Upper lobe of left lung (tissue), 6 donors: ENCODE measurements around the gene PRDM8. TPM values are rescaled to one million over a fixed set of nuclear protein-coding genes. Genes with fewer than 3 reads are reported as not detected.
A peak's percentile ranks its signal among the peaks of the same experiment; 100 is the strongest.

Experiments
- ATAC-seq, 2 donors: fragments of 200-7000 bp; cut with Tn5 transposase; one replicate each; pipeline ENCODE4 v1.9.1; 2022; ENCODE audit warnings: mild to moderate bottlenecking in 2 of 2, moderate library complexity in 2 of 2; ENCODE audit not compliant: low FRiP score in 2 of 2
- DNase-seq, 2 donors: peaks; one replicate each; pipeline ENCODE4 v3.0.0-alpha.2; 2019 to 2020
- H3K27ac ChIP-seq, 4 donors: fragments of 200-600 bp; sonication (generic); one replicate each; pipeline ENCODE4 v1.5.1; 2016 to 2019
- H3K27me3 ChIP-seq, 4 donors: fragments of 200-600 bp; sonication (generic); one replicate each; pipeline ENCODE4 v1.5.1; 2017 to 2019
- H3K36me3 ChIP-seq, 4 donors: fragments of 200-600 bp; sonication (generic); one replicate each; pipeline ENCODE4 v1.5.1; 2016 to 2019
- H3K4me1 ChIP-seq, 4 donors: fragments of 200-600 bp; sonication (generic); one replicate each; pipeline ENCODE4 v1.5.1; 2018 to 2019
- H3K4me3 ChIP-seq, 4 donors: fragments of 200-600 bp; sonication (generic); one replicate each; pipeline ENCODE4 v1.5.1; 2017 to 2019; ENCODE audit warnings: mild to moderate bottlenecking in 2 of 4, moderate library complexity in 1 of 4
- H3K9me3 ChIP-seq, 4 donors: fragments of 200-600 bp; sonication (generic); one replicate each; pipeline ENCODE4 v1.5.1; 2018 to 2019
- CTCF ChIP-seq, 6 experiments: fragments of 450-650 bp in 4 of 6; fragments of 200-600 bp in 2 of 6; sonication (generic) in 2 of 6; IDR thresholded peaks; one replicate each; pipeline ENCODE4 v1.5.1; 2016 to 2019; ENCODE audit warnings: antibody characterized with exemption in 6 of 6
- EP300 ChIP-seq, 4 donors: sonication (generic); formaldehyde crosslinking; IDR thresholded peaks; one replicate each; pipeline ENCODE4 v1.5.1; 2017; ENCODE audit warnings: antibody characterized with exemption in 4 of 4, control low read depth in 2 of 4
- POLR2A ChIP-seq, 4 donors: fragments of 450-650 bp; IDR thresholded peaks; one replicate each; pipeline ENCODE4 v1.5.1; 2016 to 2017; ENCODE audit warnings: antibody characterized with exemption in 4 of 4, mild to moderate bottlenecking in 2 of 4
- POLR2AphosphoS5 ChIP-seq, 2 donors: sonication (generic); formaldehyde crosslinking; IDR thresholded peaks; one replicate each; pipeline ENCODE4 v1.5.1; 2017; ENCODE audit warnings: antibody characterized with exemption in 2 of 2
- WGBS, 2 donors: methylation state at CpG; one replicate each; pipeline ENCODE4 v1.1.5; 2017 to 2018; 5-methylcytosine and 5-hydroxymethylcytosine counted together
- total RNA-seq, 6 donors: library from RNA; depleted of rRNA in 4 of 6; stranded (reverse); fragments of >200 nt in 4 of 6; gene quantifications; one replicate each; pipeline versions ENCODE4 v1.1.0 to v1.2.1, GENCODE V29; 2016 to 2021
- donor health status: DM: no; HTN: no; CAD: no; lungs with moderate emphysema.
- donor health status: DM: no; HTN: yes; CAD: no; lungs with severe emphysema.

Gene PRDM8
- total RNA-seq, 6 donors from 2014 or later = 0.11 to 3.3 (median 1.9) TPM

- peaks cover 0 to 6% (median 1%) of the 10 kb centered on the region in 4 donors for H3K27me3 ChIP-seq
- DNase-seq (no peak), ATAC-seq (no peak)
- WGBS, 2 donors = 64 to 72% methylated on average over 2 of the region's 2 CpGs
- no peak overlapping the region for H3K27ac ChIP-seq
- no peaks in the 10 kb centered on the region for H3K9me3 ChIP-seq
- peaks cover 0 to 6% (median 1%) of the 10 kb centered on the region in 4 donors for H3K4me1 ChIP-seq
- no peak overlapping the region for H3K4me3 ChIP-seq
- TF ChIP-seq CTCF (IDR thresholded peaks at IDR 0.05) (no peak), POLR2AphosphoS5 (IDR thresholded peaks at IDR 0.05) (no peak), EP300 (IDR thresholded peaks at IDR 0.05) (no peak), POLR2A (IDR thresholded peaks at IDR 0.05) (no peak)
- no peaks in the 10 kb centered on the region for H3K36me3 ChIP-seq
These were observed 13.2 kb downstream of the PRDM8 start for GRCh38 chr4:80210549-80210948.

- 78 to 92% methylated on average over 5 of the region's 5 CpGs for WGBS, 2 donors
- H3K9me3 ChIP-seq = no peaks in the 10 kb centered on the region
- no peaks in the 10 kb centered on the region for H3K36me3 ChIP-seq
- H3K4me1 ChIP-seq = no peaks in the 10 kb centered on the region
- DNase-seq (no peak), ATAC-seq (no peak)
- H3K4me3 ChIP-seq = no peak overlapping the region
- no peak overlapping the region for H3K27ac ChIP-seq
- TF ChIP-seq POLR2AphosphoS5 (IDR thresholded peaks at IDR 0.05) = no peak
- no peak for TF ChIP-seq EP300 (IDR thresholded peaks at IDR 0.05)
- TF ChIP-seq CTCF (IDR thresholded peaks at IDR 0.05) = no peak
- no peak for TF ChIP-seq POLR2A (IDR thresholded peaks at IDR 0.05)
- H3K27me3 ChIP-seq = no peaks in the 10 kb centered on the region
These were observed 16.0 kb downstream of the PRDM8 start for GRCh38 chr4:80213117-80213815.

GRCh38 chr4:80215449-80216052, 18.2 kb downstream of the PRDM8 start:
- H3K4me1 ChIP-seq = no peaks in the 10 kb centered on the region
- no peak for TF ChIP-seq EP300 (IDR thresholded peaks at IDR 0.05)
- no peak for TF ChIP-seq POLR2A (IDR thresholded peaks at IDR 0.05)
- TF ChIP-seq POLR2AphosphoS5 (IDR thresholded peaks at IDR 0.05) = no peak
- peak; percentile 35 to 70 (median 62) for TF ChIP-seq CTCF (IDR thresholded peaks at IDR 0.05)
- H3K4me3 ChIP-seq = no peak overlapping the region
- ATAC-seq = peak in 1 of 2 donors; percentile 65
- WGBS, 2 donors = 7 to 9% methylated on average over 5 of the region's 5 CpGs
- H3K27me3 ChIP-seq = no peaks in the 10 kb centered on the region
- no peak overlapping the region for H3K27ac ChIP-seq
- H3K9me3 ChIP-seq = no peaks in the 10 kb centered on the region
- no peaks in the 10 kb centered on the region for H3K36me3 ChIP-seq
- DNase-seq = no peak

GRCh38 chr4:80216100-80216761, 18.9 kb downstream of the PRDM8 start:
- no peak overlapping the region for H3K27ac ChIP-seq
- H3K27me3 ChIP-seq = no peaks in the 10 kb centered on the region
- WGBS, 2 donors = 32 to 37% methylated on average over 2 of the region's 2 CpGs
- H3K36me3 ChIP-seq = no peaks in the 10 kb centered on the region
- no peaks in the 10 kb centered on the region for H3K9me3 ChIP-seq
- no peak overlapping the region for H3K4me3 ChIP-seq
- TF ChIP-seq EP300 (IDR thresholded peaks at IDR 0.05) = no peak
- no peak for TF ChIP-seq POLR2A (IDR thresholded peaks at IDR 0.05)
- TF ChIP-seq POLR2AphosphoS5 (IDR thresholded peaks at IDR 0.05) = no peak
- no peak for TF ChIP-seq CTCF (IDR thresholded peaks at IDR 0.05)
- ATAC-seq = no peak
- no peaks in the 10 kb centered on the region for H3K4me1 ChIP-seq
- DNase-seq = no peak
